ENCODE measurements around the gene KIF16B. TPM values are rescaled to one million over a fixed set of nuclear protein-coding genes. Genes with fewer than 3 reads are reported as not detected.

KIF16B gene
- total RNA-seq, 6 donors from 2014 or later = 18.4 to 114 (median 26.3) TPM

DNA sequence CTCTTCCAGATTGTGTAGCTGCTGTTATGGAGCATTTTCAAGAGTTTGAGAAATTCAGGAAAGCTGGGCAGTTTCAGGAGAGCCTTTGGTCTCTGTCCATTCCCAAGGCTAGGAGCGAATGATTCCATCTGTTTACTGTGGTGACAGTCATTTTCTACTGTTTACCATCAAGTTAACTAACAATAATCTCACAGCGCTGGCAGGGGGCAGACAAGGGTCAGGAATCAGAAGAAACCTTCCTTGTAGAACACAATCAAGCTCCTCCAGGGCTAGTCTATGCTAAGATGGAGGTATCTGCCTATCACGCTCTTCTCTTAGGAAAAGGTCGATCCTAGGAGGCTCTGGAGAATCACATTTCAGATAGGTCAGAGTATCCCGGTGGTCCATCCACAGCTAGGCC, 293.9 kb downstream of the KIF16B start:
- TF ChIP-seq EP300 (IDR thresholded peaks at IDR 0.05) (no peak), POLR2A (IDR thresholded peaks at IDR 0.05) (no peak), POLR2AphosphoS5 (IDR thresholded peaks at IDR 0.05) (no peak), CTCF (IDR thresholded peaks at IDR 0.05) (no peak)
- H3K9me3 ChIP-seq = no peaks in the 10 kb centered on the region
- no peaks in the 10 kb centered on the region for H3K4me1 ChIP-seq
- no peak for DNase-seq
- H3K27ac ChIP-seq = no peak overlapping the region
- no peak overlapping the region for H3K4me3 ChIP-seq
- no peaks in the 10 kb centered on the region for H3K27me3 ChIP-seq
- H3K36me3 ChIP-seq = no peaks in the 10 kb centered on the region
- 85 to 92% methylated on average over 5 of the region's 5 CpGs for WGBS, 2 donors
- no peak for ATAC-seq (ENCODE audit: low FRiP score in 2 of 2)

- 82 to 87% methylated on average over 4 of the region's 4 CpGs for WGBS, 2 donors
- Histone ChIP-seq H3K9me3 (no peaks in the 10 kb centered on the region), H3K36me3 (peaks cover 0 to 9% (median 3%) of the 10 kb centered on the region in 4 donors), H3K4me3 (no peak overlapping the region), H3K27ac (no peak overlapping the region), H3K27me3 (no peaks in the 10 kb centered on the region), H3K4me1 (no peaks in the 10 kb centered on the region)
- TF ChIP-seq POLR2A (IDR thresholded peaks at IDR 0.05) (no peak), CTCF (IDR thresholded peaks at IDR 0.05) (no peak), EP300 (IDR thresholded peaks at IDR 0.05) (no peak), POLR2AphosphoS5 (IDR thresholded peaks at IDR 0.05) (no peak)
- DNase-seq = no peak
- ATAC-seq (ENCODE audit: low FRiP score in 2 of 2) = no peak
These were observed 299.3 kb downstream of the KIF16B start for GRCh38 chr20:16273812-16274555.

DNA sequence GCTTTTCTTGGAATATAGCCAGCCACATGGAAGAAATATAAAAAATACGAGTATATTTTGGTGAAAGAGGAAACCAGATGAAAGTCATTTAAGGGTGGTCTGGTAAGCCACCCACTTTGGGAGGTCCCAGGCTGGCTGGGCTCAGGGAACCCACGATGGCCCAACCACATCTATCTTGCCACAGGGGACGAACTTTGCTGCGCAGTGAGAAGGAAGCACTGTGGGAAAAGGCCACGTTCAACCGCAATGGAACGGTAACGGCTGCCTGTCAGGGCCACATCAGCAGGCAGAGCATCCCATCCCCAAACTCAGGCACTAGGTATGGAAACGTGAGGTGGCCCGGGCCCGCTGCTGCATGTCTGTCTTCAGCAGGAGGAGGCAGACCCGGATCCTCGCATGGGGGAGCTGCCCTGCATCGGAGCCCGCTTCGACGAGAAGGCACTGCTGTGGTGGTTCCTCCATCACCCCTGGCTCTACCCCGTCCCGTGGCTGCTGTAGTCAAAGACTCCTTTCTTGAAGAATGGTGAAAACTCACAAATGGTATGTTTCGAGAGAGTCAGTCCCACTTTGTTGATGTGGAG, 300.4 kb downstream of the KIF16B start:
- no peak overlapping the region for H3K4me3 ChIP-seq
- H3K36me3 ChIP-seq = peaks cover 0 to 9% (median 3%) of the 10 kb centered on the region in 4 donors
- 88 to 98% methylated on average over 14 to 20 of the region's 20 CpGs for WGBS, 2 donors
- H3K9me3 ChIP-seq = no peaks in the 10 kb centered on the region
- H3K27ac ChIP-seq = no peak overlapping the region
- H3K4me1 ChIP-seq = no peaks in the 10 kb centered on the region
- ATAC-seq (ENCODE audit: low FRiP score in 2 of 2) = no peak
- TF ChIP-seq CTCF (IDR thresholded peaks at IDR 0.05) (no peak), EP300 (IDR thresholded peaks at IDR 0.05) (no peak), POLR2A (IDR thresholded peaks at IDR 0.05) (no peak), POLR2AphosphoS5 (IDR thresholded peaks at IDR 0.05) (no peak)
- no peak for DNase-seq
- no peaks in the 10 kb centered on the region for H3K27me3 ChIP-seq

- no peak for TF ChIP-seq POLR2A (IDR thresholded peaks at IDR 0.05)
- TF ChIP-seq CTCF (IDR thresholded peaks at IDR 0.05) = no peak
- TF ChIP-seq POLR2AphosphoS5 (IDR thresholded peaks at IDR 0.05) = no peak
- no peak for TF ChIP-seq EP300 (IDR thresholded peaks at IDR 0.05)
- no peak for DNase-seq
- Histone ChIP-seq H3K9me3 (peaks cover 0 to 6% (median 3%) of the 10 kb centered on the region in 4 donors), H3K36me3 (peaks cover 0 to 9% (median 3%) of the 10 kb centered on the region in 4 donors), H3K27ac (no peak overlapping the region), H3K4me3 (no peak overlapping the region), H3K4me1 (no peaks in the 10 kb centered on the region), H3K27me3 (no peaks in the 10 kb centered on the region)
- WGBS, 2 donors = 84 to 88% methylated on average over 1 of the region's 1 CpG
- ATAC-seq (ENCODE audit: low FRiP score in 2 of 2) = no peak
These were observed 301.8 kb downstream of the KIF16B start for GRCh38 chr20:16271450-16271849.
